SJSA1 (cell line): ENCODE results near the gene PEX5L. TPM values are rescaled to one million over a fixed set of nuclear protein-coding genes. Genes with fewer than 3 reads are reported as not detected.

Experiments
- DNase-seq, 2 experiments: peaks; one replicate each; pipeline ENCODE4 v3.0.0-alpha.2; 2015 to 2020; ENCODE audit warnings: low spot score in 2 of 2, low read depth in 1 of 2
- H3K27ac ChIP-seq: fragments of 250-450 bp; sonication (Bioruptor Pico); 2 replicates; pipeline ENCODE4 v1.5.1; 2020; ENCODE audit warnings: mild to moderate bottlenecking, moderate library complexity
- H3K27me3 ChIP-seq: fragments of 250-450 bp; sonication (Bioruptor Pico); replicated peaks from 2 replicates; pipeline ENCODE4 v1.5.1; 2020; ENCODE audit warnings: mild to moderate bottlenecking, moderate library complexity
- H3K36me3 ChIP-seq: fragments of 250-450 bp; sonication (Bioruptor Pico); 2 replicates; pipeline ENCODE4 v1.5.1; 2020; ENCODE audit warnings: mild to moderate bottlenecking
- H3K4me1 ChIP-seq: fragments of 250-450 bp; sonication (Bioruptor Pico); replicated peaks from 2 replicates; pipeline ENCODE4 v1.6.1; 2021; ENCODE audit warnings: mild to moderate bottlenecking
- H3K4me3 ChIP-seq: fragments of 250-450 bp; sonication (Bioruptor Pico); 2 replicates; pipeline ENCODE4 v1.5.1; 2020; ENCODE audit warnings: mild to moderate bottlenecking
- H3K9me3 ChIP-seq: fragments of 250-450 bp; sonication (Bioruptor Pico); replicated peaks from 2 replicates; pipeline ENCODE4 v1.5.1; 2020; ENCODE audit warnings: mild to moderate bottlenecking
- total RNA-seq: library from RNA; depleted of rRNA; stranded (reverse); fragments of >200 nt; shearing (Covaris generic); gene quantifications from 2 replicates; pipeline ENCODE4 v1.2.3, GENCODE V29; 2014

The PEX5L gene
- total RNA-seq, 1 experiment from 2014 or later, result not detected

GRCh38 chr3:179860275-179861107 is 176.2 kb downstream of the PEX5L start:
- H3K4me3 ChIP-seq, result no peak overlapping the region
- no peaks in the 10 kb centered on the region for H3K9me3 ChIP-seq
- no peak overlapping the region for H3K27ac ChIP-seq
- no peak for DNase-seq
- H3K36me3 ChIP-seq, result no peaks in the 10 kb centered on the region
- H3K27me3 ChIP-seq, result no peaks in the 10 kb centered on the region
- no peaks in the 10 kb centered on the region for H3K4me1 ChIP-seq

GRCh38 chr3:179853176-179853575 is 183.6 kb downstream of the PEX5L start:
- Histone ChIP-seq H3K4me1 (0 out of 2 replicates have a peak, but pooled peaks cover 3% of the 10 kb centered on the region), H3K4me3 (no peak overlapping the region), H3K27me3 (no peaks in the 10 kb centered on the region; the same call in 1 of the 2 replicates), H3K9me3 (no peaks in the 10 kb centered on the region), H3K36me3 (no peaks in the 10 kb centered on the region), H3K27ac (no peak overlapping the region)
- DNase-seq, result no peak

- no peak overlapping the region for H3K4me3 ChIP-seq
- DNase-seq, result peak; percentile 42 to 53
- no peaks in the 10 kb centered on the region; the same call in 1 of the 2 replicates for H3K27me3 ChIP-seq
- H3K4me1 ChIP-seq, result 0 out of 2 replicates have a peak, but pooled peaks cover 3% of the 10 kb centered on the region
- no peaks in the 10 kb centered on the region for H3K9me3 ChIP-seq
- H3K27ac ChIP-seq, result no peak overlapping the region
- H3K36me3 ChIP-seq, result no peaks in the 10 kb centered on the region
Observed at GRCh38 chr3:179852142-179852905, 184.4 kb downstream of the PEX5L start.

GRCh38 chr3:179848711-179849110 is 188.0 kb downstream of the PEX5L start:
- Histone ChIP-seq H3K27ac (no peak overlapping the region), H3K9me3 (no peaks in the 10 kb centered on the region), H3K4me1 (0 out of 2 replicates have a peak, but pooled peaks cover 3% of the 10 kb centered on the region), H3K27me3 (no peaks in the 10 kb centered on the region; the same call in 1 of the 2 replicates), H3K4me3 (no peak overlapping the region), H3K36me3 (no peaks in the 10 kb centered on the region)
- DNase-seq, result no peak

GRCh38 chr3:179842061-179842460 is 194.7 kb downstream of the PEX5L start:
- Histone ChIP-seq H3K4me1 (0 out of 2 replicates have a peak, but pooled peaks cover 3% of the 10 kb centered on the region), H3K9me3 (no peaks in the 10 kb centered on the region), H3K4me3 (no peak overlapping the region), H3K27me3 (no peaks in the 10 kb centered on the region), H3K36me3 (no peaks in the 10 kb centered on the region), H3K27ac (no peak overlapping the region)
- DNase-seq, result no peak

- H3K4me1 ChIP-seq, result 0 out of 2 replicates have a peak, but pooled peaks cover 3% of the 10 kb centered on the region
- H3K27ac ChIP-seq, result no peak overlapping the region
- H3K27me3 ChIP-seq, result no peaks in the 10 kb centered on the region; the same call in 1 of the 2 replicates
- H3K9me3 ChIP-seq, result no peaks in the 10 kb centered on the region
- H3K36me3 ChIP-seq, result no peaks in the 10 kb centered on the region
- peak; percentile 9 to 62 for DNase-seq
- H3K4me3 ChIP-seq, result no peak overlapping the region
Observed at GRCh38 chr3:179840985-179841384, 195.8 kb downstream of the PEX5L start.

- no peak overlapping the region for H3K4me3 ChIP-seq
- no peaks in the 10 kb centered on the region; the same call in 1 of the 2 replicates for H3K27me3 ChIP-seq
- DNase-seq, result no peak
- H3K36me3 ChIP-seq, result no peaks in the 10 kb centered on the region
- no peak overlapping the region for H3K27ac ChIP-seq
- no peaks in the 10 kb centered on the region for H3K9me3 ChIP-seq
- H3K4me1 ChIP-seq, result 0 out of 2 replicates have a peak, but pooled peaks cover 3% of the 10 kb centered on the region
Observed at GRCh38 chr3:179837374-179837773, 199.4 kb downstream of the PEX5L start.

GRCh38 chr3:179833294-179833693 is 203.4 kb downstream of the PEX5L start:
- Histone ChIP-seq H3K27me3 (no peaks in the 10 kb centered on the region; the same call in 1 of the 2 replicates), H3K4me1 (no peaks in the 10 kb centered on the region), H3K36me3 (no peaks in the 10 kb centered on the region), H3K4me3 (no peak overlapping the region), H3K27ac (no peak overlapping the region), H3K9me3 (no peaks in the 10 kb centered on the region)
- no peak for DNase-seq

GRCh38 chr3:179832333-179832854 is 204.3 kb downstream of the PEX5L start:
- no peak overlapping the region for H3K4me3 ChIP-seq
- no peaks in the 10 kb centered on the region for H3K4me1 ChIP-seq
- no peaks in the 10 kb centered on the region for H3K9me3 ChIP-seq
- H3K36me3 ChIP-seq, result no peaks in the 10 kb centered on the region
- no peaks in the 10 kb centered on the region; the same call in 1 of the 2 replicates for H3K27me3 ChIP-seq
- DNase-seq, result no peak
- H3K27ac ChIP-seq, result no peak overlapping the region

GRCh38 chr3:179829401-179829800 is 207.3 kb downstream of the PEX5L start:
- no peaks in the 10 kb centered on the region; the same call in 1 of the 2 replicates for H3K27me3 ChIP-seq
- H3K4me1 ChIP-seq, result no peaks in the 10 kb centered on the region
- no peak overlapping the region for H3K27ac ChIP-seq
- no peak for DNase-seq
- no peaks in the 10 kb centered on the region for H3K36me3 ChIP-seq
- H3K9me3 ChIP-seq, result no peaks in the 10 kb centered on the region
- H3K4me3 ChIP-seq, result no peak overlapping the region

GRCh38 chr3:179828738-179829137 is 208.0 kb downstream of the PEX5L start:
- H3K27me3 ChIP-seq, result no peaks in the 10 kb centered on the region; the same call in 1 of the 2 replicates

GRCh38 chr3:179826247-179826637 is 210.5 kb downstream of the PEX5L start:
- DNase-seq, result no peak
- H3K4me1 ChIP-seq, result no peaks in the 10 kb centered on the region
- H3K27ac ChIP-seq, result no peak overlapping the region
- H3K9me3 ChIP-seq, result no peaks in the 10 kb centered on the region
- no peaks in the 10 kb centered on the region for H3K36me3 ChIP-seq
- H3K4me3 ChIP-seq, result no peak overlapping the region
- H3K27me3 ChIP-seq, result peaks cover 9% of the 10 kb centered on the region; the same call in 1 of the 2 replicates

More at GRCh38 chr3:179828738-179829137, 208.0 kb downstream of the PEX5L start:
- DNase-seq, result no peak
- H3K4me1 ChIP-seq, result no peaks in the 10 kb centered on the region
- no peak overlapping the region for H3K27ac ChIP-seq
- H3K9me3 ChIP-seq, result no peaks in the 10 kb centered on the region
- H3K4me3 ChIP-seq, result no peak overlapping the region
- no peaks in the 10 kb centered on the region for H3K36me3 ChIP-seq

GRCh38 chr3:179825527-179826246 is 211.1 kb downstream of the PEX5L start:
- Histone ChIP-seq H3K36me3 (no peaks in the 10 kb centered on the region), H3K27me3 (peaks cover 9% of the 10 kb centered on the region; the same call in 1 of the 2 replicates), H3K9me3 (no peaks in the 10 kb centered on the region), H3K4me1 (no peaks in the 10 kb centered on the region), H3K4me3 (no peak overlapping the region), H3K27ac (no peak overlapping the region)
- no peak for DNase-seq
